A549 treated with AZD9567 at 1 μM for 4 hours (cell line): Measurements from ENCODE around the gene MEAF6. TPM values are rescaled to one million over a fixed set of nuclear protein-coding genes. Genes with fewer than 3 reads are reported as not detected.

Experiments used
- total RNA-seq: library from RNA; stranded (reverse); fragments of 200-300 nt; extraction: Qiagen RNA extraction; gene quantifications from 5 replicates; pipeline ENCODE4 v1.2.3, GENCODE V29; 2022; ENCODE audit not compliant: insufficient read depth

Gene MEAF6
- 39.3 to 56.6 TPM (median 43.9 TPM) in 5 replicates for total RNA-seq

DNA sequence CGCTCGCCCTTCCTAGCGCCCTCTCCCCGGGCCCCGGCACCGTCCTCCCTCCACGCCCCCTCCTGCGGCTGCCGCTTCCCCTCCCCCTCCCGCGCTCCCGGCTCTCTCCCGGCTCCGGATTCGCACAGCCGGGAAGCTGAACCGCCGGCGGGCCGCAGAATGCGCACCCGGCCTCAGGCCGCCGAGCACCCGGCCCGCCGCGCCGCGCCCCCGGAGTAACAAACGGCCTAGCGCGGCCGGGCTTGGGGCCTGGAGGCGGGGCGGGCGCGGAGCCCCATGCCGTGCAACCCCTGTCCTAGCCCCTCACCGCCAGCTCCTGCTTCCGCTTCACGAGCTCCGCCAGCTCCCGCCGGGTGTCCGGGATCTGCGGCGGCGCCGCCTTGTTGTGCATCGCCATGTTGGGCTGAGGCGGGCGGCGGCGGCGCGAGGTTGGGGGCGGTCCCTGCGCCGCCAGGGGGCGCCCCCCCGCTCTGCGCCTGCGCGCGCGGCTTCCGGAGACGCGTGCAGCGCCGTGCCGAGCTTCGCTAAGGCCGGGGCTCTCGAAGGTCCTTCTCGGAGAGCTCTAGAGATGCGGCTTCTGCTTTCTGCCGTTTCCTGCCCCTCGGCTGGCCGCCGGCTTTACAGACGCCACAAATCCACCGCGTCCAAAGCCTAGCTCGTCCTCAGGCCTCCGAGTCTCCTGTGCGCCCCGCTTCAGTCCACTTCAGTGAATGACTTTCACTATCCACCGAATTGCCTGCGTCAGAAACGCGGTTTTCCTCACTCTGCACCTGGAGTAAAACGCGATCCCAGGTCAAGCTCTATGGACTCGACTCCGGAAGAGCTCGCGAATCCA, at the start of gene MEAF6:
MEAF6 (minus strand) TSS at position 417 of the 835 bp plus-strand sequence; CDS start at position 397, 20 bp downstream.

DNA sequence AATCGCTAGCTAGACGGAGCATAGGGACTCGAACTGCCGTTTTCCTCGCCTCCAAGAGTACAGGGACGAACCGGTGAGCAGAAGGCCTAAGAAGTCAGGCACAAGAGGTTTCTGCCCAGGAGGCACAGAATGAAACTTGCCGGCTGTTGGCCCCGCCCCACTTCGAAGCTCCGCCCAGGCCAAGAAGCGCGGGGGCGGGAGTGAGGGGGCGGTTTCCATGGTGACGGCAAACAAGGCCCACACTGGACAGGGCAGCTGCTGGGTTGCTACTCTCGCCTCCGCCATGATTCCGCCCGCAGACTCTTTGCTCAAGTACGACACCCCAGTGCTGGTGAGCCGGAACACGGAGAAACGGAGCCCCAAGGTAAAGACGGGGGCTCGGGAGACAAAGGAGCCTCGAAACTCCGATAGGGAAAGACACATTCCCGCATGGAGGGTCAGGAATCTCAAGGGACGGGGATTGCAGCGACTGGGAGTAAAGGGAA, 42.2 kb upstream of the MEAF6 start, which contains the start of gene DNALI1:
DNALI1 (plus strand) TSS at position 229 of the 485 bp plus-strand sequence; CDS start at position 284, 55 bp downstream.

DNA sequence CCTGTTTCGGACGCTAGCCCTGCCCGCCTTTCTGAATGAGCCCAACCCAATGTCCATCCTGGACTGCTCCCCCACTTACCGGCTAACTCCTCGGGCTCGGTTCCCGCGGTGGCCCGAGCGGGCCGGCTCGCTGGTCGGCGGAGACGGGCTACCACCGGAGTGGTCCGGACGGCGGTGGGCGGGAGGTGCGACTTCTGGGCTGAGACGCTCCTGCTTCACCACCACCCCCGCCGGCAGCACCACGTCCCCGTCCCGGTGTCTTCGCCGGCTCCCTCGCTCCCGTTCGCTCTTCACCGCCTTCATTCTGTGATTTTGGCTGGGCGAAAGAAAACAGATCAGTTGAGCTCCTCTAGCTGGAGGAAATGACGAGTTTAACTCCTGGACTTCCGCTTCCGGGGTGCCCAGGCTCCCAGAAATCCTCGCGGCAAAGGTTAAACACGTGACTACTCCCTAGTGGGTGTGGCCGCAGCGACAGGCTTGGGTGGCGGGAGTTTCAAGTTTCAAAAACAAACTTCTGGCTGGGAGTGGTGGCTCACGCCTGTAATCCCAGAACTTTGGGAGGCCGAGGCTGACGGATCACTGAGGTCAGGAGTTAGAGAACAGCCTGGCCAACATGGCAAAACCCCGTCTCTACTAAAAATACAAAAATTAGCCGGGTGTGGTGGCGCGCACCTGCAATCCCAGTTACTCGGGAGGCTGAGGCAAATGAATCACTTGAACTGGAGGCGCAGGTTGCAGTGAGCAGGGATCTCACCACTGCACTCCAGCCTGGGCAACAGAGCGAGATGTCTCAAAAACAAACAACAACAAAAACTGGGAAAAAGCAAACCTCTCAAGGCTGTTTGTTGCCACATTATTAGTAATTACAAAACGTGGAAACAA, 39.6 kb upstream of the MEAF6 start, which contains the start of gene SNIP1:
SNIP1 (minus strand) TSS at position 367 of the 882 bp plus-strand sequence; CDS start at position 303, 64 bp downstream.

DNA sequence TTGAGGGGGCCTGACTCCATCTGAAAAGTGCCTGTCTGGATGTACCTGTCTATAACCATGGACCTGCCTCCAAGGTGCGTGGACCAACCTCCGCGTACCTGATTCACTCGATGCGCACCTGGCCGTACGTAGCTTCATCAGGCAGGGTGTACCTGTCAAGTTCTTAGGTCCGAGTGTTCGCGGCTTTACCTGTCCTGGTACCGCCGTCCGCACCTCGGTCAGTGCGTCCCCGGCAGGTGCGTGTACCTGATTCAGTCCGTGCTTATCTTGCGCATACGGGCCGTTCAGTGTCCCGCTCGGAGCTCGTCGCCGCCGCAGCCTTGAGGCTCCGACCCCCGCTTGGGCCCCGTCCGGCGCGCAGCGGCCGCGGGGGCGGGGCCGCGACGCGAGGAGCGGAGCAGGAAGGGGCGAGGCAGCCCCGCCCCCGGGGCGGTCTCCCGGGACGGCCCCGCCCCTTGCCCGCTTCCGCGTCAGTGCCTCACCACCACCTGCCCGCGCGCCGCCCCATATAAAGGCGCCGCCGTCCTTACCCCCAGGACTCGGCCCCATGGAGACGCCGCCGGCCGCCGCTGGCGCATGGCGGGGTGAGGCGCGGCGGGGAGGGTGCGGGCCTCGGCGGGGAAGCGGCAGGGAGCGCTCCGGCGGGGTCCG, 40.4 kb downstream of the MEAF6 start, which contains the start of gene ZC3H12A:
ZC3H12A (plus strand) TSS at position 535 of the 651 bp plus-strand sequence. CDS start 917 bp downstream, outside the sequence.

Other genes starting within 250 kb of the MEAF6 start
- 32.6 to 45.5 TPM (median 43.9 TPM) in 5 replicates for gene ZC3H12A, start 40.2 kb downstream of the MEAF6 start, total RNA-seq
- 11.1 to 14.2 TPM (median 13.4 TPM) in 5 replicates for gene SNIP1, start 39.5 kb upstream of the MEAF6 start, total RNA-seq
- 0.09 to 0.14 TPM (median 0.09 TPM) in 3 of 5 replicates, not detected in the others for gene DNALI1, start 42.2 kb upstream of the MEAF6 start, total RNA-seq
- 51.9 to 59.4 TPM (median 56.7 TPM) in 5 replicates for gene GNL2, start 81.2 kb upstream of the MEAF6 start, total RNA-seq
- gene RSPO1, start 120.1 kb upstream of the MEAF6 start, total RNA-seq: 0.07 to 0.11 TPM (median 0.10 TPM) in 4 of 5 replicates, not detected in the other
- gene CDCA8, start 177.8 kb upstream of the MEAF6 start, total RNA-seq: 46.1 to 57.9 TPM (median 49.3 TPM) in 5 replicates